ENCODE measurements around the gene XKR7. TPM values are rescaled to one million over a fixed set of nuclear protein-coding genes. Genes with fewer than 3 reads are reported as not detected.
"Not testable (repeated sequence)": the region's sequence is repeated elsewhere in the genome, so short reads cannot be mapped to it uniquely, and the experiment has no call there.

Gene XKR7
- total RNA-seq, 4 donors from 2014 or later: not detected

DNA sequence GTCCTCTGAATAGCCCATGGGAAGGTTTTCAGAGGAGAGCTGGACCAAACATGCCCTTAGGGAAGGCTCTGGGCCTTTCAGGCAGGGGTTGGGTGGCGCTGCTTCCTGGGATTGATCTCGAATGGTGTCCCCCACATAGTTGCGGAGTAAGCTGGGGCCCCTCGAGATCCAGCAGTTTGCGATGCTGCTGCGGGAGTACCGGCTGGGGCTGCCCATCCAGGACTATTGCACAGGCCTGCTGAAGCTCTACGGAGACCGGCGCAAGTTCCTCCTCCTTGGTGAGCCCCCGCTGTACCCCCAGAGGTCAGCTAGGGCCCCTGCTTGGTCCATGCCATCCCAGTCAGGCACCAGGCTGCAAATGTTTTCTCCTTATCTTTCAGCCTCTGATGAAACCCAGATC is 61.6 kb downstream of the XKR7 start:
- Histone ChIP-seq H3K9me3 (no peaks in the 10 kb centered on the region), H3K4me1 (peaks cover 7% of the 10 kb centered on the region), H3K4me3 (no peak overlapping the region), H3K27ac (no peak overlapping the region), H3K27me3 (peaks cover 23% of the 10 kb centered on the region), H3K36me3 (no peaks in the 10 kb centered on the region)
- no peak for TF ChIP-seq EP300 (IDR thresholded peaks at IDR 0.05)
- DNase-seq (ENCODE audit: low spot score in 2 of 2): no peak
- WGBS: 84% methylated on average over 6 of the region's 11 CpGs

DNA sequence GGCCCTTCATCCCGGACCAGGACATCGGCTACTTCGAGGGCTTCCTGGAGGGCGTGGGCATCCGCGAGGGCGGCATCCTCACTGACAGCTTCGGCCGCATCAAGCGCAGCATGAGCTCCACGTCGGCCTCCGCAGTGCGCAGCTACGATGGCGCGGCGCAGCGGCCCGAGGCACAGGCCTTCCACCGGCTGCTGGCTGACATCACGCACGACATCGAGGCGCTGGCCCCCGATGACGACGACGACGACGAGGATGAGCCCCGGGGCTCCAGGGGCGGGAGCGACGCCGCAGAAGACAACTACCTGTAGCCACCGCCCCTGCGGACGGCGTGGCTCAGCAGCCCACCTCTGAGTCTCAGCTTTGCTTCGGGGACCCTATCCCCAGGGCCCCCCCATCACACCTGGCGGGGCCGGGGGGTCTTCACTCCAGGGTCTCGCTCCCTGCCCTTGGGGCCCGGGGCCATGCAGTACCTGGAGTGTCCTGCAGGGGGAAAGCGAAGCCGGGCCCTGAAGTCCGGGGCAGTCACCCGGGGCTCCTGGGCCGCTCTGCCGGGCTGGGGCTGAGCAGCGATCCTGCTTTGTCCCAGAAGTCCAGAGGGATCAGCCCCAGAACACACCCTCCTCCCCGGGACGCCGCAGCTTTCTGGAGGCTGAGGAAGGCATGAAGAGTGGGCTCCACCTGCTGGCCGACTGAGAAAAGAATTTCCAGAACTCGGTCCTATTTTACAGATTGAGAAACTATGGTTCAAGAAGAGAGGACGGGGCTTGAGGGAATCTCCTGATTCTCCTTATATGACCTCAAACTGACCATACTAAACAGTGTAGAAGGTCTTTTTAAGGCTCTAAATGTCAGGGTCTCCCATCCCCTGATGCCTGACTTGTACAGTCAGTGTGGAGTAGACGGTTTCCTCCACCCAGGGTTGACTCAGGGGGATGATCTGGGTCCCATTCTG is 63.3 kb downstream of the XKR7 start:
- peaks cover 25% of the 10 kb centered on the region for H3K27me3 ChIP-seq
- H3K4me3 ChIP-seq: peak overlapping the region; percentile 25
- DNase-seq (ENCODE audit: low spot score in 2 of 2): peak in 1 of 2 donors; percentile 78
- H3K27ac ChIP-seq: no peak overlapping the region
- H3K4me1 ChIP-seq: peaks cover 7% of the 10 kb centered on the region
- no peaks in the 10 kb centered on the region for H3K36me3 ChIP-seq
- 7% methylated on average over 11 of the region's 59 CpGs for WGBS
- H3K9me3 ChIP-seq: no peaks in the 10 kb centered on the region
- TF ChIP-seq, protein P1, sequence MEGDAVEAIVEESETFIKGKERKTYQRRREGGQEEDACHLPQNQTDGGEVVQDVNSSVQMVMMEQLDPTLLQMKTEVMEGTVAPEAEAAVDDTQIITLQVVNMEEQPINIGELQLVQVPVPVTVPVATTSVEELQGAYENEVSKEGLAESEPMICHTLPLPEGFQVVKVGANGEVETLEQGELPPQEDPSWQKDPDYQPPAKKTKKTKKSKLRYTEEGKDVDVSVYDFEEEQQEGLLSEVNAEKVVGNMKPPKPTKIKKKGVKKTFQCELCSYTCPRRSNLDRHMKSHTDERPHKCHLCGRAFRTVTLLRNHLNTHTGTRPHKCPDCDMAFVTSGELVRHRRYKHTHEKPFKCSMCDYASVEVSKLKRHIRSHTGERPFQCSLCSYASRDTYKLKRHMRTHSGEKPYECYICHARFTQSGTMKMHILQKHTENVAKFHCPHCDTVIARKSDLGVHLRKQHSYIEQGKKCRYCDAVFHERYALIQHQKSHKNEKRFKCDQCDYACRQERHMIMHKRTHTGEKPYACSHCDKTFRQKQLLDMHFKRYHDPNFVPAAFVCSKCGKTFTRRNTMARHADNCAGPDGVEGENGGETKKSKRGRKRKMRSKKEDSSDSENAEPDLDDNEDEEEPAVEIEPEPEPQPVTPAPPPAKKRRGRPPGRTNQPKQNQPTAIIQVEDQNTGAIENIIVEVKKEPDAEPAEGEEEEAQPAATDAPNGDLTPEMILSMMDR (IDR thresholded peaks at IDR 0.05): peak; percentile 63 to 87
- no peak for TF ChIP-seq EP300 (IDR thresholded peaks at IDR 0.05)
- TF ChIP-seq POLR2A (IDR thresholded peaks at IDR 0.05): no peak
- no peak for TF ChIP-seq POLR2AphosphoS5 (IDR thresholded peaks at IDR 0.05)

DNA sequence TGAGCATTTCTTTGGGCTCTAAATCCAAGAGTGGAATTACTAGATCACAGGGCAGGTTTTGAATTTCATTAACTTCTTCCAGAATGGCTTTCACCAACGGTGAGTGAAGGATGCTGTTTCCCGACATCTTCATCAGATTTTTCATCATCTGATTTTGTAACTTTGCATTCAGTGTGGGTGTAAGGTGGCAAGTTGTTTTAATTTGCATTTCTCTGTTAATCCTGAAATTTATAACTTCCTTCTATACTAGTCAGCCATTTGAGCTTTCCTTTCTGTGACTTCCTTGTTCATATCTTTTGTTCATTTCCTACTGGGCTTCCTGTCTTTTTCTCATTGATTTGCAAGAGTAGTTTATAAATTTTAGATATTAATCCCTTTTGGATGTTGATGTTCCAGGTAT is 65.4 kb downstream of the XKR7 start:
- Histone ChIP-seq H3K27me3 (peaks cover 32% of the 10 kb centered on the region), H3K36me3 (no peaks in the 10 kb centered on the region), H3K9me3 (no peaks in the 10 kb centered on the region), H3K27ac (no peak overlapping the region), H3K4me3 (no peak overlapping the region), H3K4me1 (peaks cover 7% of the 10 kb centered on the region)
- no peak for DNase-seq (ENCODE audit: low spot score in 2 of 2)
- 56% methylated on average over 2 of the region's 2 CpGs for WGBS
- TF ChIP-seq POLR2A (IDR thresholded peaks at IDR 0.05) (no peak), POLR2AphosphoS5 (IDR thresholded peaks at IDR 0.05) (no peak), EP300 (IDR thresholded peaks at IDR 0.05) (no peak)
- TF ChIP-seq, protein P1 (IDR thresholded peaks at IDR 0.05): no peak

DNA sequence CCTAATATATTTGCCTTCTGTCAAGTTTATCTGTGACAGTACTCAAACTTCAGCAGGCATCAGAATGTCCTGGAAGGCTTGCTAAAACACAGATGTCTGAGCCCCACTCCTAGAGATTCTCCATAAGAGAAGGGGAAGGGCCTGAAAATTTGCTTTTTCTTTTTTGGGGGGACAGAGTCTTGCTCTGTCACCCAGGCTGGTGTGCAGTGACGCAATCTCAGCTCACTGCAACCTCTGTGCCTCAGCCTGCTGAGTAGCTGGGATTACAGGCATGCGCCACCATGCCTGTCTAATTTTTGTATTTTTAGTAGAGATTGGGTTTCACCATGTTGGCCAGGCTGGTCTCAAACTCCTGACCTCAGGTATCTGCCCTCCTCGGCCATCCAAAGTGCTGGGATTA is 65.8 kb downstream of the XKR7 start:
- H3K4me3 ChIP-seq; H3K4me1 ChIP-seq; H3K27ac ChIP-seq; H3K9me3 ChIP-seq; DNase-seq (ENCODE audit: low spot score in 2 of 2); H3K36me3 ChIP-seq: not testable (repeated sequence)
- 81% methylated on average over 3 of the region's 3 CpGs for WGBS
- peaks cover 32% of the 10 kb centered on the region for H3K27me3 ChIP-seq

DNA sequence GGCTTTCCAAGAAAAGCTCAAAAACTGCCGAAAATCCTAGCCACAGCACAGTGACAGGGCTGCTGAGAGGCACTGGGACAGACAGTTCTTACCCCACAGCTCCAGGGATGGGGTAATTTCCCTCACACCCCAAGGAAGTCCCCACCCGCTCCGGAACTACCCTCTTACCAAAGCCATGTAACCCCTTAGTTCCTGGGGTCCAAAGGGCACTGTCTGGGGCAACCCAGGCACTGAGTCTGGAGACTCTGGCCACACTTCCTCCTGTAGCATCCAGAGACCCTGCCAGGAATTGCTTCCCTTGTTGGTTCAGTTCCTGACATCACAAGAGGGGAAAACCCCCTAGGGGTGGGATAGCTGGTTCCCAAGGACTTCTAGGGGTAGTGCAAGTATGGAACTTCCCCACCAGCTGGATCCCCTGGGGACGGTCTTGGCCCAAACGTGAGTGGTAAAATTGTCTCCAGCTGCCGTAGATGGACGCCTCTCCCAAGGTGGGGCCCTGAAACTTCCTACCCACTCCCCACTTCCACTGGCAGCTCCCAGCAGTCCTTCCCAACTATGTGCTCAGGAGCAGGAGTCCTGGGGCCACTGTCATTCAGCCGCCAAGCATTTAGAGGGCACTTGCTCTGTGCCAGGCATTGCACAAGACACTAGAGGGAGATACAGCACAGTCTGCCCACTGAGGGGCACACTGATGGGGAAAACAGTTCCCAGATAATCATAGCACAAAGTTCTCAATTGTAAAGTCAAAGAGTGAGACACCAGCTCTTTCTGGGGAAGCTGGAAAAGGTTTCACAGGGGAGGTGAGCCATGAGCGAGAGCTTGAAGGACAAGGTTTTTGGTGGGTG is 66.9 kb downstream of the XKR7 start:
- 44% methylated on average over 9 of the region's 9 CpGs for WGBS
- TF ChIP-seq POLR2AphosphoS5 (IDR thresholded peaks at IDR 0.05) (no peak), POLR2A (IDR thresholded peaks at IDR 0.05) (no peak), EP300 (IDR thresholded peaks at IDR 0.05) (no peak)
- TF ChIP-seq, protein P1 (IDR thresholded peaks at IDR 0.05): no peak
- Histone ChIP-seq H3K36me3 (no peaks in the 10 kb centered on the region), H3K4me3 (no peak overlapping the region), H3K9me3 (no peaks in the 10 kb centered on the region), H3K4me1 (peaks cover 7% of the 10 kb centered on the region), H3K27me3 (peaks cover 32% of the 10 kb centered on the region), H3K27ac (no peak overlapping the region)
- no peak for DNase-seq (ENCODE audit: low spot score in 2 of 2)

DNA sequence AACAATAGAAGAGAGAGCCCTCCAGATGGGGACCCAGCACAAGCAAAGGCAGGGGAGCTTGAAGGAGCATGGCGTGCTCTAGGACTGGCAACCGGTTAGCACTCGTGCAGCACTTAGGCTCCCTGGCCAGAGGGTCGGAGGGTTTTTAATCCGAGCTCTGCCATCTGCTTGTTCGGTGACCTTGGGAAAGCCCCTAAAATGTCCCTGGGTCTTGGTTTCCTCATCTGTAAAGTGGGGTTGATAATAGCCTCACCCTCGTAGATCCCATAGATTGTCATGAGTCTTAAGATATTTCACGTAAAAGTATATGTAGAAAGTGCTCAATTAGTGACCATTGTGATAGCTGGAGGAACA is 67.5 kb downstream of the XKR7 start:
- Histone ChIP-seq H3K36me3 (no peaks in the 10 kb centered on the region), H3K27me3 (peaks cover 32% of the 10 kb centered on the region), H3K9me3 (no peaks in the 10 kb centered on the region), H3K27ac (no peak overlapping the region), H3K4me3 (no peak overlapping the region), H3K4me1 (peaks cover 7% of the 10 kb centered on the region)
- TF ChIP-seq, protein P1 (IDR thresholded peaks at IDR 0.05): no peak
- TF ChIP-seq EP300 (IDR thresholded peaks at IDR 0.05) (no peak), POLR2A (IDR thresholded peaks at IDR 0.05) (no peak)
- DNase-seq (ENCODE audit: low spot score in 2 of 2): no peak
- WGBS: 79% methylated on average over 8 of the region's 8 CpGs
